Keratinocyte (primary cell): Measurements from ENCODE around the gene RMND5A. TPM values are rescaled to one million over a fixed set of nuclear protein-coding genes. Genes with fewer than 3 reads are reported as not detected.
"Not testable (repeated sequence)": the region's sequence is repeated elsewhere in the genome, so short reads cannot be mapped to it uniquely, and the experiment has no call there.

Experiments
- DNase-seq: peaks from one replicate; pipeline ENCODE4 v3.0.0-alpha.2; 2011; ENCODE audit warnings: low read depth, missing footprints, low spot score
- FAIRE-seq: peaks from 2 replicates; lab custom pipeline; 2011; peaks lifted over from hg19 to GRCh38; lab: Jason Lieb, UNC
- H2AFZ ChIP-seq: 2 replicates; pipeline ENCODE4 v1.6.0; 2012; ENCODE audit warnings: low read length, control low read depth, inconsistent platforms; ENCODE audit not compliant: control insufficient read depth
- H3K27ac ChIP-seq: 2 replicates; pipeline ENCODE4 v1.5.1; 2011; ENCODE audit warnings: low read length; ENCODE audit not compliant: control insufficient read depth, insufficient read depth
- H3K27me3 ChIP-seq: 3 replicates; pipeline ENCODE4 v1.6.0; 2011; ENCODE audit warnings: low read length; ENCODE audit not compliant: control insufficient read depth, insufficient read depth; ENCODE audit errors: extremely low read depth
- H3K36me3 ChIP-seq, 2 experiments: 2 replicates in 1 of 2; 3 replicates in 1 of 2; pipeline ENCODE4 v1.5.1; 2011; ENCODE audit warnings: low read length in 2 of 2, mild to moderate bottlenecking in 1 of 2; ENCODE audit not compliant: control insufficient read depth in 2 of 2, insufficient read depth in 2 of 2; ENCODE audit errors: extremely low read depth in 1 of 2
- H3K4me1 ChIP-seq: 3 replicates; pipeline ENCODE4 v1.5.1; 2011; ENCODE audit warnings: low read length; ENCODE audit not compliant: control insufficient read depth, insufficient read depth; ENCODE audit errors: extremely low read depth
- H3K4me2 ChIP-seq: 3 replicates; pipeline ENCODE4 v1.6.0; 2011; ENCODE audit warnings: low read depth, low read length; ENCODE audit not compliant: control insufficient read depth, insufficient read depth; ENCODE audit errors: extremely low read depth
- H3K4me3 ChIP-seq, 3 experiments: fragments of 200-600 bp in 1 of 3; sonication (generic) in 1 of 3; 2 replicates in 2 of 3; 3 replicates in 1 of 3; pipeline ENCODE4 v1.5.1; 2011 to 2016; ENCODE audit warnings: low read length in 3 of 3, mild to moderate bottlenecking in 3 of 3, control low read depth in 2 of 3, inconsistent platforms in 1 of 3, low read depth in 1 of 3, mixed read lengths in 1 of 3, mixed run types in 1 of 3, moderate library complexity in 1 of 3; ENCODE audit not compliant: control insufficient read depth in 2 of 3, insufficient read depth in 2 of 3; ENCODE audit errors: extremely low read depth in 1 of 3
- H3K79me2 ChIP-seq: 2 replicates; pipeline ENCODE4 v1.6.0; 2012; ENCODE audit warnings: low read length; ENCODE audit not compliant: control insufficient read depth, insufficient read depth
- H3K9ac ChIP-seq: 3 replicates; pipeline ENCODE4 v1.6.0; 2011; ENCODE audit warnings: low read length; ENCODE audit not compliant: control insufficient read depth, insufficient read depth; ENCODE audit errors: extremely low read depth
- H3K9me1 ChIP-seq: 3 replicates; pipeline ENCODE4 v1.6.0; 2011; ENCODE audit warnings: low read length; ENCODE audit not compliant: control insufficient read depth, insufficient read depth; ENCODE audit errors: extremely low read depth
- H3K9me3 ChIP-seq: 2 replicates; pipeline ENCODE4 v1.5.1; 2012; ENCODE audit warnings: low read depth, low read length; ENCODE audit not compliant: control insufficient read depth
- H4K20me1 ChIP-seq: 3 replicates; pipeline ENCODE4 v1.6.0; 2011; ENCODE audit warnings: low read length; ENCODE audit not compliant: control insufficient read depth, insufficient read depth; ENCODE audit errors: extremely low read depth
- CTCF ChIP-seq, 3 experiments: IDR thresholded peaks in 1 of 3; conservative IDR thresholded peaks in 1 of 3; optimal IDR thresholded peaks in 1 of 3; 2 replicates in 2 of 3; 3 replicates in 1 of 3; pipeline versions ENCODE3 to v1.5.1; 2011; ENCODE audit warnings: low read length in 3 of 3, mild to moderate bottlenecking in 3 of 3, moderate library complexity in 2 of 3, control low read depth in 1 of 3, inconsistent platforms in 1 of 3; ENCODE audit not compliant: insufficient read depth in 2 of 3; ENCODE audit errors: extremely low read depth in 1 of 3
- EZH2 ChIP-seq: IDR thresholded peaks from one replicate; pipeline ENCODE4 v1.6.1; 2012; ENCODE audit warnings: inconsistent platforms, mild to moderate bottlenecking, low read length, moderate library complexity
- dilution Hi-C: fragments of 300-500 bp; cut with MboI; formaldehyde crosslinking; loops from one replicate; pipeline ENCODE4 v1.7.0; 2020; ENCODE audit warnings: low sequenced_read_pairs; ENCODE audit not compliant: extremely low pct_ligation_motif_present
- polyA minus RNA-seq, 3 experiments: library from RNA; depleted of rRNA, polyadenylated mRNA; stranded (reverse); fragments of >200 nt; gene quantifications; 1 replicate in 1 of 3; 2 replicates in 1 of 3; 3 replicates in 1 of 3; pipeline ENCODE4 v1.2.3, GENCODE V29; 2011
- polyA plus RNA-seq, 5 experiments: library from polyadenylated mRNA; depleted of rRNA in 3 of 5; stranded (reverse) in 3 of 5; stranded (forward) in 1 of 5; unstranded in 1 of 5; fragments of >200 nt; gene quantifications; 1 replicate in 1 of 5; 2 replicates in 3 of 5; 3 replicates in 1 of 5; pipeline versions ENCODE4 v1.2.1 to v1.2.3, GENCODE V29; 2011 to 2012; ENCODE audit warnings: missing spikeins in 2 of 5, low read depth in 1 of 5, low replicate concordance in 1 of 5

Gene RMND5A, protein sequence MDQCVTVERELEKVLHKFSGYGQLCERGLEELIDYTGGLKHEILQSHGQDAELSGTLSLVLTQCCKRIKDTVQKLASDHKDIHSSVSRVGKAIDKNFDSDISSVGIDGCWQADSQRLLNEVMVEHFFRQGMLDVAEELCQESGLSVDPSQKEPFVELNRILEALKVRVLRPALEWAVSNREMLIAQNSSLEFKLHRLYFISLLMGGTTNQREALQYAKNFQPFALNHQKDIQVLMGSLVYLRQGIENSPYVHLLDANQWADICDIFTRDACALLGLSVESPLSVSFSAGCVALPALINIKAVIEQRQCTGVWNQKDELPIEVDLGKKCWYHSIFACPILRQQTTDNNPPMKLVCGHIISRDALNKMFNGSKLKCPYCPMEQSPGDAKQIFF
- polyA plus RNA-seq, result 19.0 to 26.0 TPM (median 24.7 TPM) in 3 replicates
- 42.2 TPM for polyA plus RNA-seq (2011; ENCODE audit: low read depth)
- polyA plus RNA-seq (2011; cell fraction: cytosol; rRNA removed), result 18.2 and 25.5 TPM in 2 replicates
- polyA plus RNA-seq (2011; cell fraction: nucleus; rRNA removed), result 19.3 and 22.4 TPM in 2 replicates
- polyA plus RNA-seq (2012; ENCODE audit: low replicate concordance), result 13.9 and 21.9 TPM in 2 replicates
- polyA minus RNA-seq, result 41.9 to 51.4 TPM (median 51.0 TPM) in 3 replicates
- polyA minus RNA-seq (2011; cell fraction: cytosol; rRNA and poly(A)+ RNA removed), result 37.6 TPM
- polyA minus RNA-seq (2011; cell fraction: nucleus; rRNA and poly(A)+ RNA removed), result 28.3 and 63.0 TPM in 2 replicates

GRCh38 chr2:86719637-86720539 is at the start of gene RMND5A:
Gene RMND5A, plus strand, starts transcription at chr2:86720291. Its CDS starts 377 bp downstream, at chr2:86720668.
- H3K27me3 ChIP-seq, H3K36me3 ChIP-seq, DNase-seq, H3K79me2 ChIP-seq, H3K4me1 ChIP-seq, H4K20me1 ChIP-seq, H3K9me3 ChIP-seq, dilution Hi-C loops, H3K9me1 ChIP-seq: not testable (repeated sequence)
- peak; percentile 51 for FAIRE-seq
- Histone ChIP-seq H3K27ac (peak within 1 kb of the TSS; percentile 64), H3K9ac (peak within 1 kb of the TSS; percentile 75), H3K4me2 (peak within 1 kb of the TSS; percentile 80), H2AFZ (peak within 1 kb of the TSS; percentile 53), H3K4me3 (peak within 1 kb of the TSS; percentile 57 to 64 (median 62))

DNA sequence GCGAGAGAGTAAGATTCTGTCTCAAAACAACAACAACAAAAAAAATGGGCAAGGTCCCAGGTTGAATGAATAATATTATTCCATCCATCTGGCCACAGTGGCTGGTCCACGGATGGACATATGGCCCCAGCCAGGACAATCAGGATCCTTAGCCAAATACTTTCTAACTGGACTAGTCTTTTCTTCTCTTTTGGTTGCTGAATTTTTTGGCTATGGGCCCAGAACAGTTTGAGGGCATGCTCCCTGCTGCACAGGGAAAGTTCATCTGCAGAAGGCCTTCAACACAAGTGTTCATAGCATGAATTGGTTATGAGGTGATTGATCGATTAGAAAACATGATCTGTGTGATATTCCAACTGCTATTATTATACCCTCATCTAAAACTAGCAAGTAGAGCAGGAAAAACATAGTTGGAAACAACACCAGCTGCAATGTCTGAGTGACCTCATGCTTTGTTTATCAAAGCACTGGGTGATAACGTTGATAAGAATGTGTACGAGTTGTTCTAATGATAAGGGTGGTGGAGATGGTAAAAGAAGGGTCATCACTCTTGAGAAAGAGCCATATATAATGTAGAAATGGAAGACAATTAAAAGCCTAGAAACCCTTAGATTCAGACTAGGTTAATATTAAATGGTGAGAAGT is 48.6 kb upstream of the RMND5A start:
- no peak for TF ChIP-seq CTCF (optimal IDR thresholded peaks at IDR 0.05 in 1 of 3, IDR thresholded peaks at IDR 0.05 in 1 of 3, conservative IDR thresholded peaks at IDR 0.05 in 1 of 3; ENCODE audit: extremely low read depth in 1 of 3, insufficient read depth in 2 of 3, low read length in 3 of 3)
- TF ChIP-seq EZH2, result no peak
- DNase-seq, result no peak
- no peak overlapping the region for H3K27ac ChIP-seq
- no peak overlapping the region for H3K4me3 ChIP-seq
- no peaks in the 10 kb centered on the region for H3K36me3 ChIP-seq
- dilution Hi-C loops, result no loop called here
- no peaks in the 10 kb centered on the region for H3K79me2 ChIP-seq
- no peak overlapping the region for H3K9ac ChIP-seq
- no peaks in the 10 kb centered on the region for H3K9me1 ChIP-seq
- H4K20me1 ChIP-seq, result no peaks in the 10 kb centered on the region
- H3K27me3 ChIP-seq, result no peaks in the 10 kb centered on the region
- no peak overlapping the region for H2AFZ ChIP-seq
- peaks cover 5% of the 10 kb centered on the region for H3K4me1 ChIP-seq
- FAIRE-seq, result no peak
- no peak overlapping the region for H3K4me2 ChIP-seq
- no peaks in the 10 kb centered on the region for H3K9me3 ChIP-seq
